Neural progenitor cell (in vitro differentiated cells): ENCODE data around the gene RPL7A.

ENCODE experiments used
- CTCF ChIP-seq: fragments of 200-600 bp; sonication (generic); IDR thresholded peaks from 2 replicates; pipeline ENCODE4 v1.5.1; 2017; ENCODE audit warnings: antibody characterized with exemption, mild to moderate bottlenecking
- EZH2 ChIP-seq: fragments of 200-600 bp; sonication (generic); IDR thresholded peaks from 2 replicates; pipeline ENCODE4 v1.6.1; 2017; ENCODE audit warnings: antibody characterized with exemption, mild to moderate bottlenecking, moderate library complexity
- EZH2phosphoT487 ChIP-seq: fragments of 200-600 bp; sonication (generic); IDR thresholded peaks from 2 replicates; pipeline ENCODE4 v1.6.1; 2017; ENCODE audit warnings: antibody characterized with exemption

DNA sequence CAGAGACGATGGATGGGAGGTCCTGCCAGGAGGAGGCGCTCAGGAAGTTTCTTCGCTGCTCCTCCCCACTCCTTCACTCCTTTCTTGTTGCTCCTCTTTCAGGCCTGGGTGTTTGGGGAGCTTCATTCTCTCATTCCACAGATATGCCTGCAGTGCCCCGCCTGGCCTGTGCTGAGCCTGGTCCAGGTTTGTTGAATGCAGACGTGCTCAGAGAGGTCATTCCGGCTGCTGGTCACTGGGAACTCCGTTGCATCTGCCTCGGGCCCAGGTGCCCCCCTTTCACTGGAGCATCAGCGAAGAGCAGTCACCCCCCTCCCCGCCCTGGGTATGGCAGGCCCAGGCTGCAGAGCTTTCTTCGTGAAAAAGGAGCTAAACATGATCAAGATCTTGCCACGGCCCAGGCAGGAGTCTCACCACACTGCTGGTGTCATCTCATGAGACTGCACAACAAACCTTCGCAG, 27.6 kb upstream of the RPL7A start:
- peak; percentile 10 for TF ChIP-seq CTCF
- no peak for TF ChIP-seq EZH2
- no peak for TF ChIP-seq EZH2phosphoT487
